ENCODE measurements around the gene DENND6A. TPM values are rescaled to one million over a fixed set of nuclear protein-coding genes. Genes with fewer than 3 reads are reported as not detected.

Gene DENND6A
- polyA plus RNA-seq, 1 experiment: 10.8 TPM

- peaks cover 2% of the 10 kb centered on the region for H3K27me3 ChIP-seq (ENCODE audit: control insufficient read depth, insufficient read depth, low read length)
- no peak overlapping the region for H3K4me3 ChIP-seq (ENCODE audit: low read depth, low read length)
- ChIA-PET POLR2A (no interaction called here), CTCF (no interaction called here)
- TF ChIP-seq CTCF (IDR thresholded peaks at IDR 0.05; ENCODE audit: low read depth, low read length): no peak
- no peak for DNase-seq (ENCODE audit: low read depth, low spot score)
- no peaks in the 10 kb centered on the region for H3K9me3 ChIP-seq (ENCODE audit: control insufficient read depth, insufficient read depth, low read length)
- H3K27ac ChIP-seq (ENCODE audit: low read depth, low read length): no peak overlapping the region
Measured at GRCh38 chr3:57726397-57726796, 33.5 kb upstream of the DENND6A start.

GRCh38 chr3:57718118-57718517 is 25.2 kb upstream of the DENND6A start:
- no peaks in the 10 kb centered on the region for H3K9me3 ChIP-seq (ENCODE audit: control insufficient read depth, insufficient read depth, low read length)
- TF ChIP-seq CTCF (IDR thresholded peaks at IDR 0.05; ENCODE audit: low read depth, low read length): no peak
- H3K27ac ChIP-seq (ENCODE audit: low read depth, low read length): no peak overlapping the region
- CTCF ChIA-PET: no interaction called here
- no peak overlapping the region for H3K4me3 ChIP-seq (ENCODE audit: low read depth, low read length)
- H3K27me3 ChIP-seq (ENCODE audit: control insufficient read depth, insufficient read depth, low read length): no peaks in the 10 kb centered on the region
- POLR2A ChIA-PET: no interaction called here
- DNase-seq (ENCODE audit: low read depth, low spot score): no peak

GRCh38 chr3:57717205-57717868 is 24.5 kb upstream of the DENND6A start:
- no peak for TF ChIP-seq CTCF (IDR thresholded peaks at IDR 0.05; ENCODE audit: low read depth, low read length)
- CTCF ChIA-PET: no interaction called here
- no peaks in the 10 kb centered on the region for H3K27me3 ChIP-seq (ENCODE audit: control insufficient read depth, insufficient read depth, low read length)
- no peak overlapping the region for H3K4me3 ChIP-seq (ENCODE audit: low read depth, low read length)
- no peaks in the 10 kb centered on the region for H3K9me3 ChIP-seq (ENCODE audit: control insufficient read depth, insufficient read depth, low read length)
- no peak overlapping the region for H3K27ac ChIP-seq (ENCODE audit: low read depth, low read length)
- DNase-seq (ENCODE audit: low read depth, low spot score): no peak
- POLR2A ChIA-PET: no interaction called here

- CTCF ChIA-PET: interaction anchor here (0.6 kb wide), 1 partner anchor 98 kb away, joined by 3 read pairs; no protein-coding TSS in a partner anchor
Measured at GRCh38 chr3:57715686-57716085, 22.8 kb upstream of the DENND6A start.

GRCh38 chr3:57709559-57709958 is 16.7 kb upstream of the DENND6A start:
- H3K9me3 ChIP-seq (ENCODE audit: control insufficient read depth, insufficient read depth, low read length): no peaks in the 10 kb centered on the region
- H3K27me3 ChIP-seq (ENCODE audit: control insufficient read depth, insufficient read depth, low read length): no peaks in the 10 kb centered on the region
- ChIA-PET CTCF (no interaction called here), POLR2A (no interaction called here)
- H3K4me3 ChIP-seq (ENCODE audit: low read depth, low read length): no peak overlapping the region
- H3K27ac ChIP-seq (ENCODE audit: low read depth, low read length): no peak overlapping the region
- no peak for TF ChIP-seq CTCF (IDR thresholded peaks at IDR 0.05; ENCODE audit: low read depth, low read length)
- no peak for DNase-seq (ENCODE audit: low read depth, low spot score)

More at GRCh38 chr3:57715686-57716085, 22.8 kb upstream of the DENND6A start:
- DNase-seq (ENCODE audit: low read depth, low spot score): no peak
- Histone ChIP-seq H3K4me3 (ENCODE audit: low read depth, low read length) (no peak overlapping the region), H3K9me3 (ENCODE audit: control insufficient read depth, insufficient read depth, low read length) (no peaks in the 10 kb centered on the region), H3K27me3 (ENCODE audit: control insufficient read depth, insufficient read depth, low read length) (no peaks in the 10 kb centered on the region), H3K27ac (ENCODE audit: low read depth, low read length) (no peak overlapping the region)
- POLR2A ChIA-PET: no interaction called here
- TF ChIP-seq CTCF (IDR thresholded peaks at IDR 0.05; ENCODE audit: low read depth, low read length): no peak

All from AG04450 (cell line).